Hematopoietic multipotent progenitor cell treated with erythropoietin and hydrocortisone succinate and interleukin-3 and kit ligand, for 8 days (in vitro differentiated cells): ENCODE results near the gene PRRX1.

ENCODE experiments used
- DNase-seq: peaks from one replicate; pipeline ENCODE4 v3.0.0-alpha.2; 2015

Gene PRRX1

GRCh38 chr1:170692866-170693575, 29.1 kb downstream of the PRRX1 start:
- DNase-seq: no peak

GRCh38 chr1:170694172-170694926, 30.4 kb downstream of the PRRX1 start:
- DNase-seq: no peak

GRCh38 chr1:170695955-170696590, 32.1 kb downstream of the PRRX1 start:
- DNase-seq: no peak

- no peak for DNase-seq
Measured at GRCh38 chr1:170696591-170697290, 32.8 kb downstream of the PRRX1 start.

- DNase-seq: no peak
Measured at GRCh38 chr1:170697316-170697715, 33.4 kb downstream of the PRRX1 start.

- no peak for DNase-seq
Measured at GRCh38 chr1:170698301-170699275, 34.7 kb downstream of the PRRX1 start.

- DNase-seq: no peak
Measured at GRCh38 chr1:170699696-170700095, 35.8 kb downstream of the PRRX1 start.

GRCh38 chr1:170700842-170701615, 37.1 kb downstream of the PRRX1 start:
- DNase-seq: no peak

GRCh38 chr1:170701962-170702361, 38.0 kb downstream of the PRRX1 start:
- DNase-seq: no peak

- no peak for DNase-seq
Measured at GRCh38 chr1:170703591-170703990, 39.7 kb downstream of the PRRX1 start.

GRCh38 chr1:170704256-170704655, 40.3 kb downstream of the PRRX1 start:
- DNase-seq: no peak

GRCh38 chr1:170705981-170706380, 42.0 kb downstream of the PRRX1 start:
- no peak for DNase-seq

- DNase-seq: no peak
Measured at GRCh38 chr1:170707117-170707516, 43.2 kb downstream of the PRRX1 start.

GRCh38 chr1:170707959-170708655, 44.2 kb downstream of the PRRX1 start:
- DNase-seq: no peak

GRCh38 chr1:170711682-170712081, 47.8 kb downstream of the PRRX1 start:
- no peak for DNase-seq

GRCh38 chr1:170714163-170714562, 50.2 kb downstream of the PRRX1 start:
- no peak for DNase-seq

GRCh38 chr1:170714938-170715337, 51.0 kb downstream of the PRRX1 start:
- DNase-seq: no peak

GRCh38 chr1:170716835-170717429, 53.0 kb downstream of the PRRX1 start:
- no peak for DNase-seq

GRCh38 chr1:170720661-170721060, 56.7 kb downstream of the PRRX1 start:
- DNase-seq: no peak

- no peak for DNase-seq
Measured at GRCh38 chr1:170721621-170722020, 57.7 kb downstream of the PRRX1 start.
